ENCODE results near the gene AHNAK.

AHNAK gene

GRCh38 chr11:62534779-62535545 is 11.6 kb downstream of the AHNAK start:
- TF ChIP-seq CEBPB (IDR thresholded peaks at IDR 0.05) = no peak

- no peak for TF ChIP-seq YY1 (IDR thresholded peaks at IDR 0.05; ENCODE audit: low read depth)
- no peak for TF ChIP-seq CEBPB (IDR thresholded peaks at IDR 0.05)
- no peak for TF ChIP-seq FOXM1 (IDR thresholded peaks at IDR 0.05; ENCODE audit: borderline replicate concordance, low read depth)
- no peak for TF ChIP-seq ZBTB7A (IDR thresholded peaks at IDR 0.05; ENCODE audit: low read depth)
- TF ChIP-seq RAD21 (IDR thresholded peaks at IDR 0.05; ENCODE audit: low read depth) = no peak
- no peak for TF ChIP-seq EP300 (IDR thresholded peaks at IDR 0.05; ENCODE audit: borderline replicate concordance)
- no peak for TF ChIP-seq CREB1 (IDR thresholded peaks at IDR 0.05; ENCODE audit: low read depth)
- no peak for TF ChIP-seq USF1 (IDR thresholded peaks at IDR 0.05)
- no peak for TF ChIP-seq NFIC (IDR thresholded peaks at IDR 0.05)
These were observed 14.5 kb downstream of the AHNAK start for GRCh38 chr11:62532096-62532495.

GRCh38 chr11:62516736-62517371 is 29.8 kb downstream of the AHNAK start:
- TF ChIP-seq EGR1 (IDR thresholded peaks at IDR 0.05) (no peak), RAD21 (IDR thresholded peaks at IDR 0.05; ENCODE audit: low read depth) (no peak), TEAD4 (IDR thresholded peaks at IDR 0.05) (no peak), ZBTB7A (IDR thresholded peaks at IDR 0.05; ENCODE audit: low read depth) (no peak), NFIC (IDR thresholded peaks at IDR 0.05) (no peak), USF1 (IDR thresholded peaks at IDR 0.05) (no peak), EP300 (IDR thresholded peaks at IDR 0.05; ENCODE audit: borderline replicate concordance) (no peak), MAX (IDR thresholded peaks at IDR 0.05) (no peak), YY1 (IDR thresholded peaks at IDR 0.05; ENCODE audit: low read depth) (no peak), TCF12 (IDR thresholded peaks at IDR 0.05; ENCODE audit: low read depth) (no peak), FOXM1 (IDR thresholded peaks at IDR 0.05; ENCODE audit: borderline replicate concordance, low read depth) (no peak), TAF1 (IDR thresholded peaks at IDR 0.05; ENCODE audit: low read depth) (no peak), REST (IDR thresholded peaks at IDR 0.05; ENCODE audit: low read depth) (no peak), CEBPB (IDR thresholded peaks at IDR 0.05) (no peak)

- TF ChIP-seq RAD21 (IDR thresholded peaks at IDR 0.05; ENCODE audit: low read depth) = no peak
These were observed 32.5 kb downstream of the AHNAK start for GRCh38 chr11:62514151-62514550.

GRCh38 chr11:62513626-62514025 is 33.0 kb downstream of the AHNAK start:
- TF ChIP-seq FOXM1 (IDR thresholded peaks at IDR 0.05; ENCODE audit: borderline replicate concordance, low read depth) (no peak), MAX (IDR thresholded peaks at IDR 0.05) (no peak), REST (IDR thresholded peaks at IDR 0.05; ENCODE audit: low read depth) (no peak), YY1 (IDR thresholded peaks at IDR 0.05; ENCODE audit: low read depth) (no peak), RAD21 (IDR thresholded peaks at IDR 0.05; ENCODE audit: low read depth) (no peak), EP300 (IDR thresholded peaks at IDR 0.05; ENCODE audit: borderline replicate concordance) (no peak)

GRCh38 chr11:62512961-62513360 is 33.6 kb downstream of the AHNAK start:
- no peak for TF ChIP-seq ZBTB7A (IDR thresholded peaks at IDR 0.05; ENCODE audit: low read depth)
- no peak for TF ChIP-seq RAD21 (IDR thresholded peaks at IDR 0.05; ENCODE audit: low read depth)
- no peak for TF ChIP-seq CREB1 (IDR thresholded peaks at IDR 0.05; ENCODE audit: low read depth)
- no peak for TF ChIP-seq MAX (IDR thresholded peaks at IDR 0.05)
- no peak for TF ChIP-seq CEBPB (IDR thresholded peaks at IDR 0.05)
- no peak for TF ChIP-seq REST (IDR thresholded peaks at IDR 0.05; ENCODE audit: low read depth)
- TF ChIP-seq EP300 (IDR thresholded peaks at IDR 0.05; ENCODE audit: borderline replicate concordance) = no peak
- no peak for TF ChIP-seq TAF1 (IDR thresholded peaks at IDR 0.05; ENCODE audit: low read depth)
- no peak for TF ChIP-seq FOXM1 (IDR thresholded peaks at IDR 0.05; ENCODE audit: borderline replicate concordance, low read depth)

All from Ishikawa (cell line).